OCI-LY7 (cell line): ENCODE data around the gene ADAM33. TPM values are rescaled to one million over a fixed set of nuclear protein-coding genes. Genes with fewer than 3 reads are reported as not detected.

Source experiments
- BruUV-seq: library from RNA; stranded (reverse); fragments of 400-500 nt; replicated peaks from 2 replicates; lab custom pipeline; 2021; lab: Mats Ljungman, UMichigan
- CTCF ChIA-PET: fragments of 300-600 bp; sonication (Branson Sonifier 250); formaldehyde crosslinking; loops from one replicate; lab custom pipeline; 2022; ENCODE audit warnings: antibody characterized with exemption; ENCODE audit not compliant: unreplicated experiment; lab: Charles Lee
- POLR2A ChIA-PET: fragments of 300-600 bp; sonication (Branson Sonifier 250); formaldehyde crosslinking; loops from one replicate; lab custom pipeline; 2022; ENCODE audit warnings: antibody characterized with exemption; lab: Charles Lee
- DNase-seq: peaks from one replicate; pipeline ENCODE4 v3.0.0-alpha.2; 2015; ENCODE audit warnings: low spot score
- H2AFZ ChIP-seq: fragments of 200-600 bp; sonication (generic), shearing (Covaris generic); 2 replicates; pipeline ENCODE4 v1.6.1; 2014; ENCODE audit warnings: mild to moderate bottlenecking, antibody characterized with exemption, low read length, moderate library complexity
- H3K27ac ChIP-seq: fragments of 200-600 bp; sonication (generic); 2 replicates; pipeline ENCODE4 v1.5.1; 2014; ENCODE audit warnings: mixed run types, low read depth, mild to moderate bottlenecking, moderate library complexity, low read length, inconsistent platforms; ENCODE audit not compliant: poor library complexity, severe bottlenecking
- H3K36me3 ChIP-seq: fragments of 200-600 bp; sonication (generic); 2 replicates; pipeline ENCODE4 v1.6.1; 2014; ENCODE audit warnings: mild to moderate bottlenecking, antibody characterized with exemption, low read length, moderate library complexity, mixed read lengths; ENCODE audit not compliant: insufficient read depth
- H3K4me1 ChIP-seq: fragments of 200-600 bp; sonication (generic); 2 replicates; pipeline ENCODE4 v1.5.1; 2014; ENCODE audit warnings: mild to moderate bottlenecking, low read length; ENCODE audit not compliant: insufficient read depth, poor library complexity, severe bottlenecking
- H3K4me2 ChIP-seq: fragments of 200-600 bp; sonication (generic); 2 replicates; pipeline ENCODE4 v1.6.1; 2014; ENCODE audit warnings: mild to moderate bottlenecking, low read length
- H3K4me3 ChIP-seq: fragments of 200-600 bp; sonication (generic); 2 replicates; pipeline ENCODE4 v1.5.1; 2014; ENCODE audit warnings: mild to moderate bottlenecking, low read depth, low read length; ENCODE audit not compliant: poor library complexity, severe bottlenecking
- H3K79me2 ChIP-seq: fragments of 200-600 bp; sonication (generic); 2 replicates; pipeline ENCODE4 v1.6.1; 2016; ENCODE audit warnings: low read depth, mild to moderate bottlenecking, low read length, moderate library complexity, mixed read lengths; ENCODE audit not compliant: insufficient read depth
- H3K9me2 ChIP-seq: fragments of 200-600 bp; sonication (generic); 2 replicates; pipeline ENCODE4 v1.6.1; 2016; ENCODE audit warnings: mild to moderate bottlenecking, low read length, mixed read lengths; ENCODE audit not compliant: insufficient read depth
- H3K9me3 ChIP-seq: fragments of 200-600 bp; sonication (generic); 2 replicates; pipeline ENCODE4 v1.6.1; 2014; ENCODE audit warnings: mild to moderate bottlenecking, mixed run types, low read length, mixed read lengths
- H4K20me1 ChIP-seq: fragments of 200-600 bp; sonication (generic); 2 replicates; pipeline ENCODE4 v1.6.1; 2014; ENCODE audit warnings: mild to moderate bottlenecking, antibody characterized with exemption, low read length, moderate library complexity, mixed read lengths; ENCODE audit not compliant: insufficient read depth
- EZH2phosphoT487 ChIP-seq: fragments of 200-600 bp; sonication (generic); IDR thresholded peaks from 2 replicates; pipeline ENCODE4 v1.6.1; 2018; ENCODE audit warnings: low read depth, borderline replicate concordance, mild to moderate bottlenecking, mixed run types, antibody characterized with exemption, low read length, moderate library complexity, mixed read lengths
- intact Hi-C: fragments of 100-400 bp; cut with micrococcal nuclease; formaldehyde crosslinking; loops from one replicate; pipeline ENCODE4 v1.10.0; 2022; ENCODE audit not compliant: unreplicated experiment
- total RNA-seq, 2 experiments: library from RNA; depleted of rRNA in 1 of 2; stranded (reverse); fragments of >200 nt in 1 of 2; shearing (Covaris generic) in 1 of 2; gene quantifications; 2 replicates each; pipeline ENCODE4 v1.2.3, GENCODE V29; 2014 to 2022
- TF ChIP-seq, protein P1 (sequence below): fragments of 200-600 bp; sonication (generic); conservative IDR thresholded peaks from 2 replicates; pipeline ENCODE4 v1.5.1; 2014; ENCODE audit warnings: mild to moderate bottlenecking, antibody characterized with exemption, low read length, moderate library complexity, mixed read lengths

The ADAM33 gene
- total RNA-seq, 2 experiments from 2014 or later, result not detected

DNA sequence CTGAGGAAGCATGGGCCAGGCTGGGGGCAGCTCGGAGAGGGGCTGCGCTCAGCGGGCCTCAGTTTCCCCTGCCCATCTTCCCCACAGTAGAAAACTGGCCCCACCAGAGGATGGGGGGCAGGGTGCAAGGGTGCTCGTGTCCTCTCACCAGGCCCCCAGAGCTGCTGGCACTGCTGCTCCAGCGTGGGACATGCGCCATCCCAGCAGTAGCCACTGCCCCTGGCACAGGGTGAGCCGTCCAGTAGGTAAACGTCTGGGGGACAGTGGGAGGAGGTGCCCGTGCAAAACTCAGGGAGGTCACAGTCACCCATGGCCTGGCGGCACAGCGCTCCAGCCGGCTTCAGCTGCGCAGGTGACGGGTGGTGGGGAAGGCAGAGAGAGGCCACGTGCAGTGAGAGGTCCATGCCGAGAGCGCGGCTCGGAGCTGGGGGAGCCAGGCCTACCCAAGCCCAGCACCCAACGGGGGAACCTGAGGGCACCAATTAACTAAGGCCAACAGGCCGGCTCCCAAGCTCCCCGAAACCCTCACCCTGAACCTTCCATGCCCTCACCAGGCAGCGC, 9.7 kb downstream of the ADAM33 start:
- Histone ChIP-seq H3K4me2 (no peak overlapping the region), H3K4me1 (no peaks in the 10 kb centered on the region), H3K79me2 (no peaks in the 10 kb centered on the region), H3K9me2 (no peaks in the 10 kb centered on the region), H3K9me3 (no peaks in the 10 kb centered on the region), H2AFZ (no peak overlapping the region), H3K36me3 (no peaks in the 10 kb centered on the region), H3K4me3 (no peak overlapping the region), H4K20me1 (no peaks in the 10 kb centered on the region), H3K27ac (no peak overlapping the region)
- POLR2A ChIA-PET, result no interaction called here
- CTCF ChIA-PET, result interaction anchor here (0.6 kb wide), 1 partner anchor 574 kb away, joined by 3 read pairs; no protein-coding TSS in a partner anchor
- BruUV-seq, result no TSS peak
- TF ChIP-seq, protein P1, sequence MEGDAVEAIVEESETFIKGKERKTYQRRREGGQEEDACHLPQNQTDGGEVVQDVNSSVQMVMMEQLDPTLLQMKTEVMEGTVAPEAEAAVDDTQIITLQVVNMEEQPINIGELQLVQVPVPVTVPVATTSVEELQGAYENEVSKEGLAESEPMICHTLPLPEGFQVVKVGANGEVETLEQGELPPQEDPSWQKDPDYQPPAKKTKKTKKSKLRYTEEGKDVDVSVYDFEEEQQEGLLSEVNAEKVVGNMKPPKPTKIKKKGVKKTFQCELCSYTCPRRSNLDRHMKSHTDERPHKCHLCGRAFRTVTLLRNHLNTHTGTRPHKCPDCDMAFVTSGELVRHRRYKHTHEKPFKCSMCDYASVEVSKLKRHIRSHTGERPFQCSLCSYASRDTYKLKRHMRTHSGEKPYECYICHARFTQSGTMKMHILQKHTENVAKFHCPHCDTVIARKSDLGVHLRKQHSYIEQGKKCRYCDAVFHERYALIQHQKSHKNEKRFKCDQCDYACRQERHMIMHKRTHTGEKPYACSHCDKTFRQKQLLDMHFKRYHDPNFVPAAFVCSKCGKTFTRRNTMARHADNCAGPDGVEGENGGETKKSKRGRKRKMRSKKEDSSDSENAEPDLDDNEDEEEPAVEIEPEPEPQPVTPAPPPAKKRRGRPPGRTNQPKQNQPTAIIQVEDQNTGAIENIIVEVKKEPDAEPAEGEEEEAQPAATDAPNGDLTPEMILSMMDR, result no peak
- TF ChIP-seq EZH2phosphoT487, result no peak
- no peak for DNase-seq
- intact Hi-C loops, result no loop called here

DNA sequence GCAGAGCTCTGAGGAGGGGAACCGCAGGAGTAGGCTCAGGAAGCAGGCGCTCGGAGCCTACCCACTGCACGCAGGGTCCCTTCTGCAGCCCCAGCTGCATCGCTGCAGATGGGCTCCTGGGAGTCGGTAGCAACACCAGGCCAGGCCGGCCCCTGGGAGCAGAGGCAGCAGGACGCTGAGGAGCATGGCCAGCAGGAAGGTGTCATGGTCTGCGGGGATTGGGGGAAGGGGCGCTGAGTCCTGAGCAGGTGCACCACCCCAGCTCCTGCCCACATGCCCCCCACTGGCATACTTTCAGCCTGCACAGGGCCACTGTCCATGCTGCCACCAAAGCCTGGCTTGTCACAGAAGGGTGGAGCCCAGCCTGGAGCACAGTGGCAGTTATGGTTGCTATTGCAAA, 10.9 kb downstream of the ADAM33 start:
- Histone ChIP-seq H4K20me1 (no peaks in the 10 kb centered on the region), H3K36me3 (no peaks in the 10 kb centered on the region), H3K9me3 (no peaks in the 10 kb centered on the region), H3K4me2 (no peak overlapping the region), H3K27ac (no peak overlapping the region), H3K4me1 (no peaks in the 10 kb centered on the region), H3K9me2 (no peaks in the 10 kb centered on the region), H3K79me2 (no peaks in the 10 kb centered on the region), H3K4me3 (no peak overlapping the region), H2AFZ (no peak overlapping the region)
- BruUV-seq, result no TSS peak
- TF ChIP-seq, protein P1, result no peak
- TF ChIP-seq EZH2phosphoT487, result no peak
- ChIA-PET CTCF (no interaction called here), POLR2A (no interaction called here)
- no peak for DNase-seq
- intact Hi-C loops, result no loop called here

DNA sequence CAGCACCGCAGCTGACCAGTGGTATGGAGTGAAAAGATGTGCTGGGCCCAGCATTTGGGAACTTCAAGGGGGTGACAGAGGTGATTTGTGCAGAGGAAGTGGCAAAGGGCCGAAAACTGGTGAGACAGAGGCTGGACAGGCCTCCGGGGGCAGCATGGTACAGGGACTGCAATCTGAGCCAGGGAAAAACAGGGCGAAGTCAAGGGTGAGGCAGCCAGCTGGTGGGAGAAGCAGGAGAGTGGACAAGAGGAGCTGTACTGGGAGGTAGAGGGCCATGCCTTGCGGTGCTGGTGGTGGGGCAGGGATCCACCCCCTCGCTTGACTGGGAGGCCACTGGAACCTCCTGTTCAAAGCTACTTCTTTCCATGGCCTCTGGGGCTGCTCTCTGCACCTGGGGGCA, 11.3 kb downstream of the ADAM33 start:
- no peaks in the 10 kb centered on the region for H3K4me1 ChIP-seq
- H3K9me3 ChIP-seq, result no peaks in the 10 kb centered on the region
- H2AFZ ChIP-seq, result no peak overlapping the region
- H3K9me2 ChIP-seq, result no peaks in the 10 kb centered on the region
- H4K20me1 ChIP-seq, result no peaks in the 10 kb centered on the region
- H3K36me3 ChIP-seq, result no peaks in the 10 kb centered on the region
- no peak overlapping the region for H3K4me3 ChIP-seq
- no peak overlapping the region for H3K4me2 ChIP-seq
- TF ChIP-seq, protein P1, result no peak
- no peak for TF ChIP-seq EZH2phosphoT487
- no peaks in the 10 kb centered on the region for H3K79me2 ChIP-seq
- H3K27ac ChIP-seq, result no peak overlapping the region
- no TSS peak for BruUV-seq
- ChIA-PET POLR2A (no interaction called here), CTCF (no interaction called here)
- no peak for DNase-seq
- intact Hi-C loops, result no loop called here
